Ovary (tissue), 9 donors: ENCODE data around the gene SERHL2. TPM values are rescaled to one million over a fixed set of nuclear protein-coding genes. Genes with fewer than 3 reads are reported as not detected.
A peak's percentile ranks its signal among the peaks of the same experiment; 100 is the strongest.

ENCODE experiments used
- DNase-seq, 5 donors: peaks; one replicate each; pipeline ENCODE4 v3.0.0-alpha.2; 2019 to 2020
- H3K27ac ChIP-seq, 2 donors: fragments of 200-600 bp; one replicate each; pipeline versions ENCODE4 v1.5.1 to v1.8.0; 2019 to 2022
- H3K27me3 ChIP-seq: fragments of 200-600 bp; one replicate; pipeline ENCODE4 v1.8.0; 2022
- H3K36me3 ChIP-seq: fragments of 200-600 bp; sonication (generic); one replicate; pipeline ENCODE4 v1.5.1; 2019
- H3K4me1 ChIP-seq: one replicate; pipeline ENCODE4 v1.8.1; 2013; ENCODE audit warnings: mild to moderate bottlenecking, moderate library complexity; ENCODE audit not compliant: insufficient read depth
- H3K4me3 ChIP-seq: fragments of 200-600 bp; sonication (generic); one replicate; pipeline ENCODE4 v1.5.1; 2017
- H3K9me3 ChIP-seq, 2 donors: fragments of 200-600 bp in 1 of 2; sonication (generic) in 1 of 2; one replicate each; pipeline versions ENCODE4 v1.5.1 to v1.8.1; 2013 to 2019; ENCODE audit warnings: mild to moderate bottlenecking in 1 of 2, moderate library complexity in 1 of 2
- CTCF ChIP-seq, 3 donors: fragments of 450-650 bp in 2 of 3; fragments of 200-600 bp in 1 of 3; IDR thresholded peaks; one replicate each; pipeline versions ENCODE4 v1.5.1 to v1.8.0; 2016 to 2022; ENCODE audit warnings: antibody characterized with exemption in 3 of 3, mild to moderate bottlenecking in 1 of 3
- EP300 ChIP-seq: sonication (generic); formaldehyde crosslinking; IDR thresholded peaks from one replicate; pipeline ENCODE4 v1.6.1; 2017; ENCODE audit warnings: antibody characterized with exemption
- POLR2A ChIP-seq: fragments of 450-650 bp; IDR thresholded peaks from one replicate; pipeline ENCODE4 v1.6.1; 2017; ENCODE audit warnings: antibody characterized with exemption, mild to moderate bottlenecking, moderate library complexity
- WGBS, 3 donors: extraction: QIAGEN DNeasy Blood & Tissue Kit in 1 of 3; methylation state at CpG; one replicate each; pipeline versions ENCODE4 v1.1.5 to v1.1.7; 2013 to 2017; 5-methylcytosine and 5-hydroxymethylcytosine counted together
- intact Hi-C, 4 donors: fragments of 100-400 bp; cut with DNase I; formaldehyde crosslinking; loops; one replicate each; pipeline versions ENCODE4 v1.11.0 to v1.15.1; 2022 to 2023
- polyA plus RNA-seq, 2 donors: library from polyadenylated mRNA; stranded (reverse); fragments of 200-250 nt in 1 of 2; fragments of 350-450 nt in 1 of 2; fragmentation: Illumina TruSeq in 1 of 2; extraction: RNeasy Lipid Tissue Mini Kit (QIAGEN cat#74804) in 1 of 2; gene quantifications; one replicate each; pipeline ENCODE4 v1.2.3, GENCODE V29; 2013 to 2014
- total RNA-seq, 7 donors: library from RNA; depleted of rRNA in 2 of 7; stranded (reverse); fragments of >200 nt in 2 of 7; fragmentation: NEBNext Ultra II Directional in 3 of 7; extraction: Animal tissue kit (Norgen Biotek cat#: 25700) in 3 of 7; gene quantifications; one replicate each; pipeline versions ENCODE4 v1.1.0 to v1.2.4, GENCODE V29; 2016 to 2023
- donor health status: DM: no; HTN: no; CAD: no; lungs with moderate emphysema.
- donor health status: DM: no; HTN: no; CAD: no.
- donor health status: Bipolar disorder and iron deficiency.
- donor health status: DM: yes; HTN: yes; CAD: no.
- donor health status: DM: no; HTN: no; CAD: no.
- donor health status: DM: yes; HTN: yes; CAD: no.

Gene SERHL2
- total and polyA plus RNA-seq, 9 donors = 8.1 to 27.8 (median 14.9) TPM

- H3K9me3 ChIP-seq = no peaks in the 10 kb centered on the region
- H3K4me3 ChIP-seq = no peak overlapping the region
- H3K27ac ChIP-seq = peak overlapping the region; percentile 3 to 38
- DNase-seq = no peak
- H3K27me3 ChIP-seq = no peaks in the 10 kb centered on the region
- no peaks in the 10 kb centered on the region for H3K36me3 ChIP-seq
- no peak for TF ChIP-seq CTCF (IDR thresholded peaks at IDR 0.05)
- intact Hi-C loops = no loop called here
- H3K4me1 ChIP-seq = peaks cover 6% of the 10 kb centered on the region
- WGBS, 3 donors = 36 to 54% (median 38%) methylated on average over 11 of the region's 11 CpGs
These were observed 43.2 kb downstream of the SERHL2 start for GRCh38 chr22:42596863-42597530.

GRCh38 chr22:42601879-42602465 is 48.2 kb downstream of the SERHL2 start:
- Histone ChIP-seq H3K27me3 (no peaks in the 10 kb centered on the region), H3K27ac (no peak overlapping the region)
- intact Hi-C loops = no loop called here

GRCh38 chr22:42602470-42602869 is 48.7 kb downstream of the SERHL2 start:
- Histone ChIP-seq H3K36me3 (no peaks in the 10 kb centered on the region), H3K9me3 (no peaks in the 10 kb centered on the region), H3K27me3 (no peaks in the 10 kb centered on the region), H3K4me3 (no peak overlapping the region), H3K27ac (no peak overlapping the region), H3K4me1 (peaks cover 10% of the 10 kb centered on the region)
- intact Hi-C loops = no loop called here
- DNase-seq = no peak
- TF ChIP-seq EP300 (no peak), CTCF (IDR thresholded peaks at IDR 0.05) (no peak), POLR2A (no peak)
- 77 to 85% (median 80%) methylated on average over 2 of the region's 2 CpGs for WGBS, 3 donors

More at GRCh38 chr22:42601879-42602465, 48.2 kb downstream of the SERHL2 start:
- no peaks in the 10 kb centered on the region for H3K36me3 ChIP-seq
- TF ChIP-seq EP300 (no peak), POLR2A (no peak), CTCF (IDR thresholded peaks at IDR 0.05) (no peak)
- H3K9me3 ChIP-seq = no peaks in the 10 kb centered on the region
- H3K4me1 ChIP-seq = peaks cover 11% of the 10 kb centered on the region
- DNase-seq = no peak
- H3K4me3 ChIP-seq = no peak overlapping the region
- 89 to 93% (median 92%) methylated on average over 6 of the region's 6 CpGs for WGBS, 3 donors

GRCh38 chr22:42603427-42603826 is 49.7 kb downstream of the SERHL2 start:
- Histone ChIP-seq H3K27ac (no peak overlapping the region), H3K9me3 (no peaks in the 10 kb centered on the region), H3K27me3 (no peaks in the 10 kb centered on the region), H3K4me1 (peaks cover 13% of the 10 kb centered on the region), H3K4me3 (no peak overlapping the region), H3K36me3 (no peaks in the 10 kb centered on the region)
- TF ChIP-seq CTCF (IDR thresholded peaks at IDR 0.05) (no peak), EP300 (no peak), POLR2A (no peak)
- 63 to 86% (median 75%) methylated on average over 2 of the region's 2 CpGs for WGBS, 3 donors
- intact Hi-C loops = no loop called here
- DNase-seq = no peak
